H1 (cell line): ENCODE results near the gene SCAI. TPM values are rescaled to one million over a fixed set of nuclear protein-coding genes. Genes with fewer than 3 reads are reported as not detected.
"Not testable (repeated sequence)": the region's sequence is repeated elsewhere in the genome, so short reads cannot be mapped to it uniquely, and the experiment has no call there.

Experiments used
- CTCF ChIA-PET: fragments of 300-600 bp; sonication (Branson Sonifier 250); formaldehyde crosslinking; loops from one replicate; lab custom pipeline; 2021; ENCODE audit not compliant: partially characterized antibody; lab: Charles Lee
- POLR2A ChIA-PET: fragments of 300-600 bp; sonication (Branson Sonifier 250); formaldehyde crosslinking; loops from one replicate; lab custom pipeline; 2021; ENCODE audit warnings: inconsistent platforms; ENCODE audit not compliant: partially characterized antibody; lab: Charles Lee
- DNase-seq, 2 experiments: peaks; one replicate each; pipeline versions ENCODE4 v3.0.0 to v3.0.0-alpha.2; 2010 to 2022; ENCODE audit warnings: low spot score in 2 of 2, low read depth in 1 of 2, mixed read lengths in 1 of 2
- FAIRE-seq: peaks from 2 replicates; lab custom pipeline; 2011; peaks lifted over from hg19 to GRCh38; lab: Jason Lieb, UNC
- H2AFZ ChIP-seq: 2 replicates; pipeline ENCODE4 v1.8.1; 2012; ENCODE audit warnings: low read length, inconsistent platforms
- H2AK5ac ChIP-seq: 2 replicates; pipeline ENCODE4 v1.6.1; 2013; ENCODE audit warnings: low read depth, low read length
- H2BK120ac ChIP-seq: replicated peaks from 2 replicates; pipeline ENCODE3; 2013; ENCODE audit warnings: low read depth, low read length, inconsistent platforms
- H2BK12ac ChIP-seq: 2 replicates; pipeline ENCODE4 v1.6.1; 2013; ENCODE audit warnings: low read depth, low read length
- H2BK15ac ChIP-seq: 2 replicates; pipeline ENCODE4 v1.6.1; 2013; ENCODE audit warnings: low read length
- H2BK20ac ChIP-seq: 2 replicates; pipeline ENCODE4 v1.6.1; 2013; ENCODE audit warnings: low read length
- H2BK5ac ChIP-seq: 2 replicates; pipeline ENCODE4 v1.6.1; 2013; ENCODE audit warnings: low read depth, low read length
- H3K14ac ChIP-seq: 2 replicates; pipeline ENCODE4 v1.6.1; 2013; ENCODE audit warnings: inconsistent platforms; ENCODE audit not compliant: insufficient read length
- H3K18ac ChIP-seq: 2 replicates; pipeline ENCODE4 v1.6.1; 2013; ENCODE audit warnings: low read length; ENCODE audit errors: extremely low read depth
- H3K23ac ChIP-seq: 2 replicates; pipeline ENCODE4 v1.6.1; 2013; ENCODE audit warnings: inconsistent platforms; ENCODE audit not compliant: insufficient read length
- H3K23me2 ChIP-seq: 2 replicates; pipeline ENCODE4 v1.6.1; 2013; ENCODE audit warnings: low read depth, low read length
- H3K27ac ChIP-seq: 2 replicates; pipeline ENCODE4 v1.6.1; 2011; ENCODE audit warnings: low read depth, low read length, inconsistent platforms
- H3K27me3 ChIP-seq, 4 experiments: replicated peaks in 1 of 4; 1 replicate in 1 of 4; 2 replicates in 3 of 4; pipeline versions ENCODE4 v1.6.1 to v1.8.1; 2011 to 2013; ENCODE audit warnings: low read length in 3 of 4, mild to moderate bottlenecking in 3 of 4, inconsistent platforms in 2 of 4, mixed read lengths in 2 of 4, moderate library complexity in 1 of 4; ENCODE audit not compliant: control insufficient read depth in 3 of 4, insufficient read depth in 3 of 4; ENCODE audit errors: extremely low read depth in 1 of 4
- H3K36me3 ChIP-seq, 4 experiments: 2 replicates each; pipeline versions ENCODE4 v1.6.1 to v1.8.1; 2011 to 2013; ENCODE audit warnings: mild to moderate bottlenecking in 4 of 4, low read length in 3 of 4, moderate library complexity in 2 of 4, control low read depth in 1 of 4, inconsistent platforms in 1 of 4; ENCODE audit not compliant: insufficient read depth in 4 of 4, control insufficient read depth in 2 of 4
- H3K4ac ChIP-seq: replicated peaks from 2 replicates; pipeline ENCODE3; 2013; ENCODE audit warnings: low read length, low read depth, mixed read lengths, inconsistent platforms; ENCODE audit not compliant: insufficient read length
- H3K4me1 ChIP-seq, 4 experiments: replicated peaks in 1 of 4; 1 replicate in 1 of 4; 2 replicates in 3 of 4; pipeline versions ENCODE4 v1.6.1 to v1.8.1; 2011 to 2013; ENCODE audit warnings: low read length in 3 of 4, inconsistent platforms in 2 of 4, mixed read lengths in 1 of 4; ENCODE audit not compliant: insufficient read depth in 4 of 4, control insufficient read depth in 3 of 4
- H3K4me2 ChIP-seq, 2 experiments: 2 replicates each; pipeline versions ENCODE4 v1.6.1 to v1.8.1; 2011 to 2013; ENCODE audit warnings: low read depth in 2 of 2, low read length in 2 of 2, control low read depth in 1 of 2, inconsistent platforms in 1 of 2, mild to moderate bottlenecking in 1 of 2; ENCODE audit not compliant: insufficient read depth in 1 of 2
- H3K4me3 ChIP-seq, 4 experiments: fragments of 200-600, 300-600 bp in 1 of 4; sonication (generic), shearing (Covaris generic), sonication (Bioruptor Twin) in 1 of 4; 2 replicates each; pipeline versions ENCODE4 v1.5.1 to v1.8.1; 2011 to 2016; ENCODE audit warnings: low read length in 4 of 4, low read depth in 3 of 4, control low read depth in 2 of 4, inconsistent platforms in 2 of 4, mild to moderate bottlenecking in 2 of 4, mixed read lengths in 1 of 4, moderate library complexity in 1 of 4; ENCODE audit not compliant: insufficient read depth in 2 of 4; ENCODE audit errors: extremely low read depth in 1 of 4
- H3K56ac ChIP-seq: replicated peaks from 2 replicates; pipeline ENCODE3; 2013; ENCODE audit warnings: low read depth, mild to moderate bottlenecking, mixed read lengths, low read length, inconsistent platforms; ENCODE audit not compliant: insufficient read length
- H3K79me1 ChIP-seq: 2 replicates; pipeline ENCODE4 v1.6.1; 2013; ENCODE audit warnings: low read depth, low read length, control low read depth
- H3K79me2 ChIP-seq, 2 experiments: 2 replicates each; pipeline versions ENCODE4 v1.6.1 to v1.8.1; 2012 to 2013; ENCODE audit warnings: low read length in 2 of 2, mild to moderate bottlenecking in 2 of 2, inconsistent platforms in 1 of 2; ENCODE audit not compliant: insufficient read depth in 2 of 2, control insufficient read depth in 1 of 2
- H3K9ac ChIP-seq, 4 experiments: replicated peaks in 1 of 4; 1 replicate in 1 of 4; 2 replicates in 3 of 4; pipeline versions ENCODE4 v1.6.1 to v1.8.1; 2011 to 2013; ENCODE audit warnings: low read depth in 3 of 4, low read length in 3 of 4, control low read depth in 2 of 4, mild to moderate bottlenecking in 2 of 4, moderate library complexity in 2 of 4, inconsistent platforms in 1 of 4; ENCODE audit errors: extremely low read depth in 1 of 4
- H3K9me3 ChIP-seq, 2 experiments: 2 replicates each; pipeline versions ENCODE4 v1.6.1 to v1.8.1; 2012 to 2013; ENCODE audit warnings: mild to moderate bottlenecking in 2 of 2, moderate library complexity in 2 of 2, control low read depth in 1 of 2, inconsistent platforms in 1 of 2, low read depth in 1 of 2, low read length in 1 of 2, mixed read lengths in 1 of 2; ENCODE audit not compliant: insufficient read depth in 2 of 2
- H4K20me1 ChIP-seq, 2 experiments: replicated peaks in 1 of 2; 2 replicates each; pipeline versions ENCODE3 to v1.8.1; 2011 to 2013; ENCODE audit warnings: inconsistent platforms in 2 of 2, low read length in 2 of 2, mild to moderate bottlenecking in 1 of 2; ENCODE audit not compliant: insufficient read depth in 2 of 2, control insufficient read depth in 1 of 2
- H4K5ac ChIP-seq: 2 replicates; pipeline ENCODE4 v1.6.1; 2013; ENCODE audit warnings: low read length, low read depth, mixed read lengths, inconsistent platforms; ENCODE audit not compliant: insufficient read length
- H4K8ac ChIP-seq: 2 replicates; pipeline ENCODE4 v1.8.0; 2013; ENCODE audit warnings: mild to moderate bottlenecking, moderate library complexity, low read length, inconsistent platforms; ENCODE audit not compliant: insufficient read depth; ENCODE audit errors: extremely low read depth
- H4K91ac ChIP-seq: replicated peaks from 2 replicates; pipeline ENCODE3; 2013; ENCODE audit warnings: low read length, mixed read lengths, inconsistent platforms; ENCODE audit not compliant: insufficient read length
- RAD21 ChIP-seq, 2 experiments: IDR thresholded peaks in 1 of 2; conservative IDR thresholded peaks in 1 of 2; 2 replicates each; pipeline ENCODE4 v1.6.1; 2011; ENCODE audit warnings: low read depth in 2 of 2, low read length in 2 of 2, improper control_type of control experiment in 1 of 2, inconsistent platforms in 1 of 2, mild to moderate bottlenecking in 1 of 2, moderate library complexity in 1 of 2
- RNF2 ChIP-seq: fragments of 200-900, 300-1000 bp; sonication (generic); IDR thresholded peaks from 2 replicates; pipeline ENCODE4 v1.7.1; 2016; ENCODE audit warnings: borderline replicate concordance, low read depth, mild to moderate bottlenecking, antibody characterized with exemption, low read length; ENCODE audit not compliant: poor library complexity, severe bottlenecking; ENCODE audit errors: missing control alignments
- TCF12 ChIP-seq: IDR thresholded peaks from 2 replicates; pipeline ENCODE4 v1.6.1; 2011; ENCODE audit warnings: low read depth, mild to moderate bottlenecking, low read length
- WGBS, 2 experiments: shearing (Covaris generic) in 1 of 2; methylation state at CpG; one replicate each; pipeline versions ENCODE4 v1.1.6 to v1.1.7; 2013 to 2015; ENCODE audit warnings: low lambda C conversion rate in 2 of 2, mixed read lengths in 2 of 2, inconsistent platforms in 1 of 2, low coverage in 1 of 2, missing lambda C conversion rate in 1 of 2; ENCODE audit not compliant: insufficient replicate concordance in 2 of 2, insufficient coverage in 1 of 2, insufficient read length in 1 of 2; ENCODE audit errors: extremely low coverage in 1 of 2, missing lambda C conversion rate in 1 of 2; 5-methylcytosine and 5-hydroxymethylcytosine counted together
- polyA plus RNA-seq, 7 experiments: library from polyadenylated mRNA; depleted of rRNA in 3 of 7; stranded (reverse) in 5 of 7; unstranded in 2 of 7; fragments of >200 nt in 5 of 7; fragments of 200-250 nt in 2 of 7; gene quantifications; 1 replicate in 5 of 7; 2 replicates in 1 of 7; 4 replicates in 1 of 7; pipeline versions ENCODE4 v1.2.1 to v1.2.3, GENCODE V29; 2011 to 2013; ENCODE audit warnings: missing spikeins in 2 of 7, mixed read lengths in 2 of 7
- total RNA-seq: library from RNA; stranded (reverse); fragmentation: NEBNext Ultra II Directional; extraction: Animal tissue kit (Norgen Biotek cat#: 25700); gene quantifications from 2 replicates; pipeline ENCODE4 v1.2.1, GENCODE V29; 2021

Gene SCAI
- total and polyA plus RNA-seq, 2 of the 8 experiments (the other 6 are each of a cell fraction or from before 2014, with no cell fraction given) = 6.4 to 19.8 TPM

- TF ChIP-seq RAD21 (IDR thresholded peaks at IDR 0.05 in 1 of 2, conservative IDR thresholded peaks at IDR 0.05 in 1 of 2; ENCODE audit: low read depth in 2 of 2, low read length in 2 of 2) = no peak
- TF ChIP-seq RNF2 = no peak
- no peak for TF ChIP-seq TCF12
Observed at GRCh38 chr9:124968238-124968637, 175.1 kb downstream of the SCAI start (continued).

GRCh38 chr9:124965775-124966568 is 177.4 kb downstream of the SCAI start:
- H3K4me3 ChIP-seq, H3K79me2 ChIP-seq, H3K14ac ChIP-seq, H4K91ac ChIP-seq, H3K27ac ChIP-seq, H4K20me1 ChIP-seq, H3K18ac ChIP-seq, H4K8ac ChIP-seq, H3K9ac ChIP-seq, H3K79me1 ChIP-seq, FAIRE-seq, H4K5ac ChIP-seq, H2BK5ac ChIP-seq, H2AFZ ChIP-seq, H2BK15ac ChIP-seq, CTCF ChIA-PET, H3K4me1 ChIP-seq, H3K9me3 ChIP-seq, H3K4me2 ChIP-seq, H3K27me3 ChIP-seq, H3K23me2 ChIP-seq, H2BK12ac ChIP-seq, H3K56ac ChIP-seq, H2BK20ac ChIP-seq, H3K4ac ChIP-seq, H3K23ac ChIP-seq, H3K36me3 ChIP-seq, H2BK120ac ChIP-seq, H2AK5ac ChIP-seq, DNase-seq: not testable (repeated sequence)
- 87% methylated on average over 3 of the region's 5 CpGs; no CpG with 5 or more reads in 1 of the 2 experiments for WGBS, 2 experiments
- POLR2A ChIA-PET = interaction anchor here (1.7 kb wide), 1 partner anchor 17 kb away, joined by 4 read pairs; no protein-coding TSS in a partner anchor
